OCI-LY1 (cell line): ENCODE measurements around the gene TACSTD2.
"Not testable (repeated sequence)": the region's sequence is repeated elsewhere in the genome, so short reads cannot be mapped to it uniquely, and the experiment has no call there.

ENCODE experiments used
- H2AFZ ChIP-seq: fragments of 200-600 bp; sonication (generic), shearing (Covaris generic); 2 replicates; pipeline ENCODE4 v1.6.0; 2014; ENCODE audit warnings: antibody characterized with exemption, mild to moderate bottlenecking, low read length
- H3F3A ChIP-seq: fragments of 200-600 bp; sonication (generic), shearing (Covaris generic); 2 replicates; pipeline ENCODE4 v1.6.0; 2014; ENCODE audit warnings: mild to moderate bottlenecking, antibody characterized with exemption, low read length, moderate library complexity; ENCODE audit not compliant: insufficient read depth
- H3K27ac ChIP-seq: fragments of 200-600 bp; sonication (generic); 2 replicates; pipeline ENCODE4 v1.5.1; 2014; ENCODE audit warnings: low read length, mixed run types, mild to moderate bottlenecking, low read depth; ENCODE audit not compliant: poor library complexity, severe bottlenecking
- H3K27me3 ChIP-seq: fragments of 200-600 bp; sonication (generic); 2 replicates; pipeline ENCODE4 v1.6.0; 2014; ENCODE audit warnings: antibody characterized with exemption, mild to moderate bottlenecking, low read length, moderate library complexity; ENCODE audit not compliant: insufficient read depth
- H3K36me3 ChIP-seq: fragments of 200-600 bp; sonication (generic); 2 replicates; pipeline ENCODE4 v1.6.1; 2014; ENCODE audit warnings: mild to moderate bottlenecking, antibody characterized with exemption, low read length, moderate library complexity, mixed read lengths; ENCODE audit not compliant: insufficient read depth
- H3K4me1 ChIP-seq: fragments of 200-600 bp; sonication (generic); 2 replicates; pipeline ENCODE4 v1.5.1; 2014; ENCODE audit warnings: mild to moderate bottlenecking, low read length, moderate library complexity; ENCODE audit not compliant: insufficient read depth, severe bottlenecking
- H3K4me2 ChIP-seq: fragments of 200-600 bp; sonication (generic), shearing (Covaris generic); 2 replicates; pipeline ENCODE4 v1.6.1; 2014; ENCODE audit warnings: low read length
- H3K4me3 ChIP-seq: fragments of 200-600 bp; sonication (generic); 2 replicates; pipeline ENCODE4 v1.5.1; 2014; ENCODE audit warnings: low read length, low read depth, mild to moderate bottlenecking, mixed read lengths; ENCODE audit not compliant: poor library complexity, severe bottlenecking
- H3K79me2 ChIP-seq: fragments of 200-600 bp; shearing (Covaris generic); 2 replicates; pipeline ENCODE4 v1.6.1; 2016; ENCODE audit warnings: mixed run types, low read length, mixed read lengths; ENCODE audit not compliant: insufficient read depth
- H3K9ac ChIP-seq: fragments of 200-600 bp; sonication (generic), shearing (Covaris generic); 2 replicates; pipeline ENCODE4 v1.6.1; 2014; ENCODE audit warnings: mild to moderate bottlenecking, low read length, mixed read lengths
- H3K9me2 ChIP-seq: fragments of 200-600 bp; sonication (generic), shearing (Covaris generic); 2 replicates; pipeline ENCODE4 v1.6.1; 2014; ENCODE audit warnings: low read depth, mild to moderate bottlenecking, low read length, mixed read lengths
- H3K9me3 ChIP-seq: fragments of 200-600 bp; shearing (Covaris generic); 2 replicates; pipeline ENCODE4 v1.6.1; 2014; ENCODE audit warnings: low read length, mixed read lengths
- H4K20me1 ChIP-seq: fragments of 200-600 bp; sonication (generic), shearing (Covaris generic); 2 replicates; pipeline ENCODE4 v1.6.0; 2016; ENCODE audit warnings: mild to moderate bottlenecking, low read length; ENCODE audit not compliant: insufficient read depth
- CTCF ChIP-seq: fragments of 200-600 bp; sonication (generic), shearing (Covaris generic); IDR thresholded peaks from 2 replicates; pipeline ENCODE4 v1.5.1; 2017; ENCODE audit warnings: mild to moderate bottlenecking, antibody characterized with exemption, low read length, moderate library complexity, mixed read lengths
- EZH2 ChIP-seq: fragments of 200-600 bp; sonication (generic), shearing (Covaris generic); IDR thresholded peaks from 2 replicates; pipeline ENCODE4 v1.8.0; 2017; ENCODE audit warnings: borderline replicate concordance, mixed run types, mild to moderate bottlenecking, antibody characterized with exemption, low read length, moderate library complexity, mixed read lengths

TACSTD2 gene

GRCh38 chr1:58543260-58543659, 33.8 kb downstream of the TACSTD2 start:
- H2AFZ ChIP-seq, result no peak overlapping the region
- no peak overlapping the region for H3K4me2 ChIP-seq

GRCh38 chr1:58539553-58539952, 37.5 kb downstream of the TACSTD2 start:
- no peak for TF ChIP-seq EZH2
- Histone ChIP-seq H3K79me2 (no peaks in the 10 kb centered on the region), H3K4me1 (no peaks in the 10 kb centered on the region), H3F3A (no peaks in the 10 kb centered on the region), H3K36me3 (peaks cover 16% of the 10 kb centered on the region; the same call in 1 of the 2 replicates), H3K9me2 (no peaks in the 10 kb centered on the region), H3K9ac (no peak overlapping the region), H3K4me3 (no peak overlapping the region), H3K27ac (no peak overlapping the region), H2AFZ (no peak overlapping the region), H4K20me1 (no peaks in the 10 kb centered on the region), H3K27me3 (no peaks in the 10 kb centered on the region), H3K4me2 (no peak overlapping the region), H3K9me3 (no peaks in the 10 kb centered on the region)

More at GRCh38 chr1:58543260-58543659, 33.8 kb downstream of the TACSTD2 start:
- H3K27me3 ChIP-seq, result no peaks in the 10 kb centered on the region
- no peaks in the 10 kb centered on the region for H4K20me1 ChIP-seq
- 0 out of 2 replicates have a peak, but pooled peaks cover 4% of the 10 kb centered on the region for H3K79me2 ChIP-seq
- H3K9me2 ChIP-seq, result no peaks in the 10 kb centered on the region
- H3F3A ChIP-seq, result no peaks in the 10 kb centered on the region
- H3K36me3 ChIP-seq, result peaks cover 4% of the 10 kb centered on the region; the same call in 1 of the 2 replicates
- no peak overlapping the region for H3K27ac ChIP-seq
- peaks cover 17% of the 10 kb centered on the region for H3K4me1 ChIP-seq
- no peak overlapping the region for H3K9ac ChIP-seq
- H3K9me3 ChIP-seq, result no peaks in the 10 kb centered on the region
- TF ChIP-seq CTCF, result no peak
- no peak for TF ChIP-seq EZH2
- no peak overlapping the region for H3K4me3 ChIP-seq

GRCh38 chr1:58538821-58539220, 38.2 kb downstream of the TACSTD2 start:
- H3K9me3 ChIP-seq, result no peaks in the 10 kb centered on the region
- no peaks in the 10 kb centered on the region for H3K79me2 ChIP-seq
- no peak overlapping the region for H3K9ac ChIP-seq
- no peak for TF ChIP-seq EZH2
- TF ChIP-seq CTCF, result no peak
- H2AFZ ChIP-seq, result no peak overlapping the region
- no peaks in the 10 kb centered on the region for H3K4me1 ChIP-seq
- no peak overlapping the region for H3K4me3 ChIP-seq
- H4K20me1 ChIP-seq, result no peaks in the 10 kb centered on the region
- no peaks in the 10 kb centered on the region for H3F3A ChIP-seq
- H3K27me3 ChIP-seq, result no peaks in the 10 kb centered on the region
- H3K36me3 ChIP-seq, result peaks cover 17% of the 10 kb centered on the region; the same call in 1 of the 2 replicates
- no peaks in the 10 kb centered on the region for H3K9me2 ChIP-seq
- no peak overlapping the region for H3K27ac ChIP-seq
- no peak overlapping the region for H3K4me2 ChIP-seq

GRCh38 chr1:58531842-58532241, 45.2 kb downstream of the TACSTD2 start:
- not testable (repeated sequence) for H3K4me1 ChIP-seq

More at GRCh38 chr1:58531842-58532241, 45.2 kb downstream of the TACSTD2 start:
- H3K9ac ChIP-seq, H3K27me3 ChIP-seq, H3K27ac ChIP-seq, H3K4me2 ChIP-seq, H3K4me3 ChIP-seq, H4K20me1 ChIP-seq, H3K9me2 ChIP-seq, H2AFZ ChIP-seq, H3F3A ChIP-seq, H3K79me2 ChIP-seq, H3K9me3 ChIP-seq: not testable (repeated sequence)
- H3K36me3 ChIP-seq, result peaks cover 31% of the 10 kb centered on the region
